ENCODE data around the gene FAIM.

The FAIM gene

GRCh38 chr3:138624518-138624917, 15.9 kb downstream of the FAIM start:
- TF ChIP-seq CTCF (IDR thresholded peaks at IDR 0.05; ENCODE audit: low read length) (no peak), EZH2phosphoT487 (IDR thresholded peaks at IDR 0.05; ENCODE audit: low read length) (no peak), EZH2 (optimal IDR thresholded peaks at IDR 0.05; ENCODE audit: low read depth, low read length) (no peak)
- no peaks in the 10 kb centered on the region for H3K4me1 ChIP-seq (ENCODE audit: low read length)
- no peaks in the 10 kb centered on the region for H3K79me2 ChIP-seq (ENCODE audit: low read length)
- no peaks in the 10 kb centered on the region for H3K27me3 ChIP-seq (replicated peaks; ENCODE audit: insufficient read depth, low read length)
- no peak overlapping the region for H2AFZ ChIP-seq (ENCODE audit: low read length)
- H3K9me3 ChIP-seq (replicated peaks; ENCODE audit: insufficient read depth, low read length): no peaks in the 10 kb centered on the region
- H3K4me3 ChIP-seq (ENCODE audit: low read length): no peak overlapping the region
- no peaks in the 10 kb centered on the region for H4K20me1 ChIP-seq (ENCODE audit: insufficient read depth, low read length)
- H3F3A ChIP-seq (ENCODE audit: insufficient read depth, low read length): no peaks in the 10 kb centered on the region
- H3K9ac ChIP-seq (ENCODE audit: low read length): no peak overlapping the region
- no peak overlapping the region for H3K27ac ChIP-seq (ENCODE audit: low read length)
- DNase-seq: no peak
- no peaks in the 10 kb centered on the region for H3K36me3 ChIP-seq (replicated peaks; ENCODE audit: insufficient read depth, low read length)
- no peaks in the 10 kb centered on the region for H3K9me2 ChIP-seq (replicated peaks; ENCODE audit: insufficient read depth, low read length)
- H3K4me2 ChIP-seq (ENCODE audit: low read depth, low read length): no peak overlapping the region

- H3K4me1 ChIP-seq (ENCODE audit: low read length): no peaks in the 10 kb centered on the region
- no peaks in the 10 kb centered on the region for H3K9me2 ChIP-seq (replicated peaks; ENCODE audit: insufficient read depth, low read length)
- no peak overlapping the region for H3K4me3 ChIP-seq (ENCODE audit: low read length)
- peak; percentile 18 for DNase-seq
- H3K27me3 ChIP-seq (replicated peaks; ENCODE audit: insufficient read depth, low read length): no peaks in the 10 kb centered on the region
- H2AFZ ChIP-seq (ENCODE audit: low read length): no peak overlapping the region
- H3K27ac ChIP-seq (ENCODE audit: low read length): no peak overlapping the region
- no peaks in the 10 kb centered on the region for H3K79me2 ChIP-seq (ENCODE audit: low read length)
- H3K9me3 ChIP-seq (replicated peaks; ENCODE audit: insufficient read depth, low read length): no peaks in the 10 kb centered on the region
- no peak for TF ChIP-seq CTCF (IDR thresholded peaks at IDR 0.05; ENCODE audit: low read length)
- TF ChIP-seq EZH2phosphoT487 (IDR thresholded peaks at IDR 0.05; ENCODE audit: low read length): no peak
- TF ChIP-seq EZH2 (optimal IDR thresholded peaks at IDR 0.05; ENCODE audit: low read depth, low read length): no peak
- no peaks in the 10 kb centered on the region for H3K36me3 ChIP-seq (replicated peaks; ENCODE audit: insufficient read depth, low read length)
- H3K9ac ChIP-seq (ENCODE audit: low read length): no peak overlapping the region
- no peaks in the 10 kb centered on the region for H4K20me1 ChIP-seq (ENCODE audit: insufficient read depth, low read length)
- no peaks in the 10 kb centered on the region for H3F3A ChIP-seq (ENCODE audit: insufficient read depth, low read length)
- H3K4me2 ChIP-seq (ENCODE audit: low read depth, low read length): no peak overlapping the region
These were observed 17.3 kb downstream of the FAIM start for GRCh38 chr3:138625707-138626365.

GRCh38 chr3:138629526-138629925, 21.0 kb downstream of the FAIM start:
- Histone ChIP-seq H3K36me3 (replicated peaks; ENCODE audit: insufficient read depth, low read length) (no peaks in the 10 kb centered on the region), H3K4me3 (ENCODE audit: low read length) (no peak overlapping the region), H3K27ac (ENCODE audit: low read length) (no peak overlapping the region), H3K9me3 (replicated peaks; ENCODE audit: insufficient read depth, low read length) (no peaks in the 10 kb centered on the region), H3K9me2 (replicated peaks; ENCODE audit: insufficient read depth, low read length) (no peaks in the 10 kb centered on the region), H3F3A (ENCODE audit: insufficient read depth, low read length) (no peaks in the 10 kb centered on the region), H3K27me3 (replicated peaks; ENCODE audit: insufficient read depth, low read length) (no peaks in the 10 kb centered on the region), H4K20me1 (ENCODE audit: insufficient read depth, low read length) (no peaks in the 10 kb centered on the region), H3K9ac (ENCODE audit: low read length) (no peak overlapping the region), H3K4me2 (ENCODE audit: low read depth, low read length) (no peak overlapping the region), H2AFZ (ENCODE audit: low read length) (no peak overlapping the region), H3K4me1 (ENCODE audit: low read length) (no peaks in the 10 kb centered on the region), H3K79me2 (ENCODE audit: low read length) (no peaks in the 10 kb centered on the region)
- no peak for TF ChIP-seq EZH2 (optimal IDR thresholded peaks at IDR 0.05; ENCODE audit: low read depth, low read length)
- TF ChIP-seq EZH2phosphoT487 (IDR thresholded peaks at IDR 0.05; ENCODE audit: low read length): no peak
- TF ChIP-seq CTCF (IDR thresholded peaks at IDR 0.05; ENCODE audit: low read length): no peak
- DNase-seq: no peak

Measured in MM.1S (cell line).